AG10803 (cell line): ENCODE results near the gene ZBTB6.

Experiments used
- DNase-seq: peaks from one replicate; pipeline ENCODE4 v3.0.0; 2010; ENCODE audit warnings: low read depth
- H3K4me3 ChIP-seq: 2 replicates; pipeline ENCODE4 v1.5.1; 2011; ENCODE audit warnings: mild to moderate bottlenecking, low read length, control low read depth
- CTCF ChIP-seq: conservative IDR thresholded peaks from 2 replicates; pipeline ENCODE4 v1.5.1; 2011; ENCODE audit warnings: mild to moderate bottlenecking, low read length, control low read depth, inconsistent platforms

The ZBTB6 gene

GRCh38 chr9:122912964-122913673, at the start of gene ZBTB6:
TSS of gene ZBTB6 (minus strand) at chr9:122913323. CDS start at chr9:122912072, 1,251 bp downstream.
- peak within 1 kb of the TSS; percentile 91 for H3K4me3 ChIP-seq
- TF ChIP-seq CTCF, result no peak; the same call in 1 of the 2 replicates
- DNase-seq, result peak; percentile 82

GRCh38 chr9:122961139-122961538, 48.0 kb upstream of the ZBTB6 start:
- no peak overlapping the region for H3K4me3 ChIP-seq
- no peak for TF ChIP-seq CTCF
- DNase-seq, result no peak

GRCh38 chr9:122955961-122956360, 42.8 kb upstream of the ZBTB6 start:
- TF ChIP-seq CTCF, result no peak
- no peak for DNase-seq
- H3K4me3 ChIP-seq, result no peak overlapping the region

- peak; percentile 18 for DNase-seq
- TF ChIP-seq CTCF, result no peak
- no peak overlapping the region for H3K4me3 ChIP-seq
These were observed 41.1 kb upstream of the ZBTB6 start for GRCh38 chr9:122954253-122954691.

- TF ChIP-seq CTCF, result no peak
- H3K4me3 ChIP-seq, result no peak overlapping the region
- DNase-seq, result no peak
These were observed 37.9 kb upstream of the ZBTB6 start for GRCh38 chr9:122951056-122951455.

GRCh38 chr9:122950263-122950662, 37.1 kb upstream of the ZBTB6 start:
- no peak for TF ChIP-seq CTCF

GRCh38 chr9:122949696-122950095, 36.6 kb upstream of the ZBTB6 start:
- no peak for DNase-seq

More at GRCh38 chr9:122950263-122950662, 37.1 kb upstream of the ZBTB6 start:
- DNase-seq, result no peak
- H3K4me3 ChIP-seq, result no peak overlapping the region

More at GRCh38 chr9:122949696-122950095, 36.6 kb upstream of the ZBTB6 start:
- no peak overlapping the region for H3K4me3 ChIP-seq
- TF ChIP-seq CTCF, result no peak
